Mesothelial cell of epicardium (in vitro differentiated cells): ENCODE measurements around the gene ATG13. TPM values are rescaled to one million over a fixed set of nuclear protein-coding genes. Genes with fewer than 3 reads are reported as not detected.

ENCODE experiments used
- DNase-seq, 2 experiments: peaks; one replicate each; pipeline ENCODE4 v3.0.0; 2021; ENCODE audit warnings: low spot score in 2 of 2; ENCODE audit not compliant: unreplicated experiment in 2 of 2
- H3K27ac Mint-ChIP-seq: 2 replicates; pipeline ENCODE4 v1.8.0; 2021; ENCODE audit warnings: mixed read lengths
- H3K27me3 Mint-ChIP-seq: 2 replicates; pipeline ENCODE4 v1.8.0; 2021; ENCODE audit warnings: low read depth, mixed read lengths
- H3K36me3 Mint-ChIP-seq: 2 replicates; pipeline ENCODE4 v1.8.0; 2021; ENCODE audit warnings: mixed read lengths
- H3K4me1 Mint-ChIP-seq: 2 replicates; pipeline ENCODE4 v1.8.0; 2021; ENCODE audit warnings: mixed read lengths
- H3K4me3 Mint-ChIP-seq: 2 replicates; pipeline ENCODE4 v1.8.0; 2021; ENCODE audit warnings: mild to moderate bottlenecking, moderate library complexity, mixed read lengths
- H3K9me3 Mint-ChIP-seq: 2 replicates; pipeline ENCODE4 v1.8.0; 2021; ENCODE audit warnings: mixed read lengths
- total RNA-seq: library from RNA; stranded (reverse); gene quantifications from 3 replicates; pipeline ENCODE4 v1.2.1, GENCODE V29; 2021
- TF ChIP-seq, protein P1 (sequence below): fragments of 200-600 bp; sonication (generic); IDR thresholded peaks from one replicate; pipeline ENCODE4 v1.5.0; 2021; ENCODE audit warnings: antibody characterized with exemption; ENCODE audit not compliant: unreplicated experiment

Gene ATG13
- total RNA-seq, 1 donor from 2014 or later = 67.8 TPM

DNA sequence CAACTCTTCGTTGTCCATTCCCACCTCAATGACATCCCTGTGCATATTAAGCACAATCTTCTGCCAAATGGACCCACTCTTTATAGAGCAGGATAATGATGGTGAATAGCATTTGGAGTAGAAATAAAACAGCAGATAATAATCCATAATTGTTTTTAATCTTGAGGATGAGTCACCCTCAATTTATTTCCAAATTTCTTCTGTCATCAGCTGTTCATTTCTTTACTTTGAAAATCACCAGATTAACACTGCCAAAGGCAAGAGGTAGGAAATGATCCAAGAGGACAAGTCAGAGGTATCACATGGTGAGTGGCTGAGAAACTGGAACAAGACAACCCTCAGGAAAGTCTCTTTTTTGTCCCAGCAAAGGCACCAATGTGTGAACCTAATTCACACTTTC, 16.2 kb upstream of the ATG13 start:
- TF ChIP-seq, protein P1, sequence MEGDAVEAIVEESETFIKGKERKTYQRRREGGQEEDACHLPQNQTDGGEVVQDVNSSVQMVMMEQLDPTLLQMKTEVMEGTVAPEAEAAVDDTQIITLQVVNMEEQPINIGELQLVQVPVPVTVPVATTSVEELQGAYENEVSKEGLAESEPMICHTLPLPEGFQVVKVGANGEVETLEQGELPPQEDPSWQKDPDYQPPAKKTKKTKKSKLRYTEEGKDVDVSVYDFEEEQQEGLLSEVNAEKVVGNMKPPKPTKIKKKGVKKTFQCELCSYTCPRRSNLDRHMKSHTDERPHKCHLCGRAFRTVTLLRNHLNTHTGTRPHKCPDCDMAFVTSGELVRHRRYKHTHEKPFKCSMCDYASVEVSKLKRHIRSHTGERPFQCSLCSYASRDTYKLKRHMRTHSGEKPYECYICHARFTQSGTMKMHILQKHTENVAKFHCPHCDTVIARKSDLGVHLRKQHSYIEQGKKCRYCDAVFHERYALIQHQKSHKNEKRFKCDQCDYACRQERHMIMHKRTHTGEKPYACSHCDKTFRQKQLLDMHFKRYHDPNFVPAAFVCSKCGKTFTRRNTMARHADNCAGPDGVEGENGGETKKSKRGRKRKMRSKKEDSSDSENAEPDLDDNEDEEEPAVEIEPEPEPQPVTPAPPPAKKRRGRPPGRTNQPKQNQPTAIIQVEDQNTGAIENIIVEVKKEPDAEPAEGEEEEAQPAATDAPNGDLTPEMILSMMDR = no peak
- Mint-ChIP-seq H3K27me3 (no peaks in the 10 kb centered on the region), H3K27ac (no peak overlapping the region), H3K9me3 (no peaks in the 10 kb centered on the region), H3K4me1 (peaks cover 6% of the 10 kb centered on the region), H3K36me3 (no peaks in the 10 kb centered on the region), H3K4me3 (no peak overlapping the region)
- no peak for DNase-seq

DNA sequence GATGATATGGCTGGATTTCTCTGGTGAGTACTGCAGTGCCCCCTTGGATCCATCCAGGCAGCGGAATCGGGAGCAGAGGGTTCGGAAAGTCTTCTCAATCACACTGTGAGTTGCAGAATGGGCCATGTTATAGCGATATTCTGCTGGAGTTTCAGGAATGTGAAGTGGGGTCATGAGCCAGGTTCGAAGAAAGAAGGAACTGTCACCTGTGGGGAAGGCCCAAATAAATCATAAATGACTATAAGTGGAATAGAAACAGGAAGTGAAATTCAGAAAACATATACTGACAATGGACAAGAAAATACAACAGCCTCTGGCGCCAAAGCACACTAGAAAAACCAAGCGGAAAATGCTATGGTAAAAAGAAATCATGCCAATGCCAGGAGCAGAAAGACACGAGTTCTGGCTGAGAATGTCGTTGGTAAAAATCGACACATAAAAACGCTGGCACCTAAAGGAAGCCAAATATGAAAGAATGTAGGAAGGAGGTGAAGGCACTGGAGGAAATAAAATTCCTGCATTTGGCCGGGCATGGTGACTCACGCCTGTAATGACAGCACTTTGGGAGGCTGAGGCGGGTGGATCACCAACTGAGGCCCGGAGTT, 13.5 kb upstream of the ATG13 start:
- Mint-ChIP-seq H3K27ac (no peak overlapping the region), H3K4me3 (no peak overlapping the region), H3K36me3 (no peaks in the 10 kb centered on the region), H3K27me3 (no peaks in the 10 kb centered on the region), H3K9me3 (no peaks in the 10 kb centered on the region), H3K4me1 (peaks cover 6% of the 10 kb centered on the region)
- TF ChIP-seq, protein P1 = no peak
- no peak for DNase-seq

DNA sequence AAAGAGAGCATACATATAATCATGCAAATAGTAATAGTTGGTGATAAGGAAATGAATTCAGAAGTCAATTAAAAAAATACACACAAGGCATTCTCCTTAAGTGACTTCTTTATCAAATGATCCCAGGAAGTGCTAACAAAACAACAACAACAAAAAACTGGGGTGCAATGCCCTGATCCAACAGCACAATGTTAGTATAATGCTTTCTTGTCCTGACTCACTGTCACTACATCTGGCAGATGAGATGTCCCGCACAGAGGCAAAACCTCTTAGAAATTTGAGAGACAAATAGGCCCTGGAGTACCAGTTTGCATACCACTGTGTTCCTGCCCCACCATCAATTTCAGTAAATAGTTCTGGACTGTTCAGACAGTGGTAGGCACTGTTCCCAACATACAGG, 12.6 kb upstream of the ATG13 start:
- DNase-seq = no peak
- H3K27me3 Mint-ChIP-seq = no peaks in the 10 kb centered on the region
- H3K4me1 Mint-ChIP-seq = peaks cover 6% of the 10 kb centered on the region
- H3K9me3 Mint-ChIP-seq = no peaks in the 10 kb centered on the region
- H3K36me3 Mint-ChIP-seq = no peaks in the 10 kb centered on the region
- H3K4me3 Mint-ChIP-seq = no peak overlapping the region
- TF ChIP-seq, protein P1 = no peak
- no peak overlapping the region for H3K27ac Mint-ChIP-seq

DNA sequence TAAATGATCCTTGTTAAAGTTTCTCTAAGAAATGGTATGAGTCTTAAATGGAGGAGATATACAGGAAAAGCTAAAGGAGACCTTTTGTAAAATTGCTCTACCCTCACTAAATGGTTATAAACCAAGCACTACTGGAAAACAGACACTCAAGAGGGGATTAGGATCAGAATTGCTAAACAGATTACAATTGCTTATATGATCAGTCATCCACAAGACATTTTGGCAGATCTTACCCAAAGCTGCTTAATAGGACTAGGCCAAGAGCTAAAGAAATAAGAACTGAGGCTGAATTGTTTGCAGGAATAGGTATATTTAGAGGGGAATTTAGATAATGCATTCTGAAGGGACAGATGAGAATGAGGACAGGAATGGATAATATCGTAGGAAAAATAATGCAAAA, 9.8 kb upstream of the ATG13 start:
- DNase-seq = no peak
- no peaks in the 10 kb centered on the region for H3K9me3 Mint-ChIP-seq
- H3K36me3 Mint-ChIP-seq = no peaks in the 10 kb centered on the region
- no peaks in the 10 kb centered on the region for H3K27me3 Mint-ChIP-seq
- H3K4me3 Mint-ChIP-seq = no peak overlapping the region
- no peaks in the 10 kb centered on the region for H3K4me1 Mint-ChIP-seq
- TF ChIP-seq, protein P1 = no peak
- no peak overlapping the region for H3K27ac Mint-ChIP-seq

- Mint-ChIP-seq H3K9me3 (no peaks in the 10 kb centered on the region), H3K27ac (no peak overlapping the region), H3K4me1 (no peaks in the 10 kb centered on the region), H3K36me3 (no peaks in the 10 kb centered on the region), H3K27me3 (no peaks in the 10 kb centered on the region), H3K4me3 (no peak overlapping the region)
- TF ChIP-seq, protein P1 = no peak
- no peak for DNase-seq
Measured at GRCh38 chr11:46609386-46609785, 8.0 kb upstream of the ATG13 start.
